ENCODE measurements around the gene TEKT4.

The TEKT4 gene

GRCh38 chr2:94875820-94876522 lies 4.7 kb downstream of the TEKT4 start:
- TF ChIP-seq GATA3 (IDR thresholded peaks at IDR 0.05; ENCODE audit: low read depth, low read length): no peak

DNA sequence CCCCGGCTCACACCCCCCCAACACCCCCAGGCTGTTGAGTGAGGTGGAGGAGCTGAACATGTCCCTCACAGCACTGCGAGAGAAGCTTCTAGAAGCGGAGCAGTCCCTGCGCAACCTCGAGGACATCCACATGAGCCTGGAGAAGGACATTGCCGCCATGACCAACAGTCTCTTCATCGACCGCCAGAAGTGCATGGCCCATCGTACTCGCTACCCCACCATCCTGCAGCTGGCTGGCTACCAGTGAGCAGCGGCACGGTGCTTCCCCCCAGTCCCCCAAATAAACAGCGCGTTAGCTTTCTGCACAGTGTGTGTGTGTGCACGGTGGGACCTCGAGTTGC lies 5.3 kb downstream of the TEKT4 start:
- TF ChIP-seq GATA3 (IDR thresholded peaks at IDR 0.05; ENCODE audit: low read depth, low read length): no peak
- TF ChIP-seq GATA2 (IDR thresholded peaks at IDR 0.05; ENCODE audit: low read depth, low read length): no peak

DNA sequence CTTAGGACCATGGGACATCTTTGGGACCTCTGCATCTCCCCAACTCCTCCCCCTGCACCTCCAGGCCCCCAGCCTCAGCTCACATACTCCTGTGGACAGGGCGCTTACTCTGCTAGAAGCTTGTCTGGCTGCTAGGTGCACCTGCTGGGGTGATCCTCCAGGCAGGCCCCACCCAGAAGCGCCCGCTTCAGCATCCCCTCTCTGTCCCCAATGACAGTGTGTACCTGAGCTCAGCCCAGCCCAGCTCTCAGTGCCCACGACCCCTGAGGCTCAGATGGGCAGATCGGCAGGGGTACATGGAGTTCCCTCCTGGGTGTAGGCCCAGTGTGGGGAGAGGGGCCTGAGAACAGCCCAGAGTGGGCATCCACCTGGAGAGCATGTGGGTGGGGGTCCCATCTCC lies 5.9 kb downstream of the TEKT4 start:
- TF ChIP-seq GATA2 (IDR thresholded peaks at IDR 0.05; ENCODE audit: low read depth, low read length) (no peak), GATA3 (IDR thresholded peaks at IDR 0.05; ENCODE audit: low read depth, low read length) (no peak)

GRCh38 chr2:94879314-94879981 lies 8.2 kb downstream of the TEKT4 start:
- no peak for TF ChIP-seq GATA2 (IDR thresholded peaks at IDR 0.05; ENCODE audit: low read depth, low read length)
- TF ChIP-seq GATA3 (IDR thresholded peaks at IDR 0.05; ENCODE audit: low read depth, low read length): no peak

GRCh38 chr2:94879982-94880377 lies 8.8 kb downstream of the TEKT4 start:
- TF ChIP-seq GATA3 (IDR thresholded peaks at IDR 0.05; ENCODE audit: low read depth, low read length): no peak

GRCh38 chr2:94880507-94880906 lies 9.3 kb downstream of the TEKT4 start:
- no peak for TF ChIP-seq GATA2 (IDR thresholded peaks at IDR 0.05; ENCODE audit: low read depth, low read length)
- no peak for TF ChIP-seq GATA3 (IDR thresholded peaks at IDR 0.05; ENCODE audit: low read depth, low read length)

DNA sequence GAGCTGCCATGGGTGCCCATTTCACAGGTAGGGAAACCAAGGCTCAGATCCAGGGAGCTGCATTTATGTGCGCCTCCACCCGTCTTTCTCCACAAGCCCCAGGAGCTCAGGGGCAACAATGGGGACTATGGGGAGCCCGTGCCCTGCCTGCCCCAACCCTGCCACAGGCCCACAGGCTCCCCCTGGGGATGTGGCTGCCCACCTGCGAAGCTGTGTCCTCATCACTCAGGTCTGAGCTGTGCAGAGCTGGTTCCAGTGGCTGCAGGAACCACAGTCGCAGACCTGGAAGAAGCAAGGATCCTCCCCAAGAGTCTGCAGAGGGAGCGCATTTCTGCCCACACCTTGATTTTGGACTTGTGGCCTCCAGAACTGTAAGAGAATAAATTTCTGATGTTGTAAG lies 9.8 kb downstream of the TEKT4 start:
- no peak for TF ChIP-seq GATA3 (IDR thresholded peaks at IDR 0.05; ENCODE audit: low read depth, low read length)

DNA sequence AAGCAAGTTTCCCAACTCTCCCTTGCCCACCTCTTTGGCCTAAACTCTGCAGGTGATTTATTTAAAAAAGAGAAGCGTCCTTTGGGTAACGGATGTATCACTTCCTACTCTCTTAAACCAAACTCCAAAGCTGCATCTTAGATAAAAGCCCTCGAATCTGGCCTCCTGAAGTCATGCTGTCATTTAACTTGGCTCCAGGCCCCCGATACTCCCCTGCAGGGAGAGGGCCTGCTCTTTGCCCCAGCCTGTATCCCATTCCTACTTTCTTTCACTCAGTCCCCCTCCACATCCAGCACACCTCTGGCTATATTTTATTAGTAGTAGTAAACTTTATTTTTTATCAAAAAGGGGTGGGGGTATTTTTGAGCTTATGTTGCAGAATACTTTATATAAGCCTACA lies 19.0 kb downstream of the TEKT4 start:
- TF ChIP-seq GATA3 (IDR thresholded peaks at IDR 0.05; ENCODE audit: low read depth, low read length) (no peak), GATA2 (IDR thresholded peaks at IDR 0.05; ENCODE audit: low read depth, low read length) (no peak)

DNA sequence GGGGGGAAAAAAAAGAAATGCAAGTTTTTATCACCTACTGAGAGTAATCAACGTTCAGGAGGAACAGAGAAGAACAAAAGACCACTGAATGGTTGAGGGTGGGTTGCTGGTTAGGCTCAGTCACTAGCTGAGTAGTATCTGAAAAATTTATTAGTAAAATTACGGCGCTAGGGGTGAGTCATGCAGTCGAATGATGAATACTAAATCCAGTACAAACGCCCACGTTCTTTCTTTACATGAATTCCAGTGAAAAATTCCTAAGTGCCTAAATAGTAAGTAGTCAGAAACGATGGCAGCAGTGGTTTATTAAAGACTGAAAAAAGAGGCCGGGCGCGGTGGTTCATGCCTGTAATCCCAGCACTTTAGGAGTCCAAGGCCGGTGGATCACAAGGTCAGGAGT lies 52.0 kb downstream of the TEKT4 start:
- no peak for TF ChIP-seq GATA3 (IDR thresholded peaks at IDR 0.05; ENCODE audit: low read depth, low read length)
- TF ChIP-seq GATA2 (IDR thresholded peaks at IDR 0.05; ENCODE audit: low read depth, low read length): no peak
